ACHN (cell line): ENCODE data around the gene ZNF326.

ENCODE experiments used
- DNase-seq: peaks from one replicate; pipeline ENCODE4 v3.0.0-alpha.2; 2015
- in situ Hi-C: cut with HindIII; loops from 2 replicates; pipeline ENCODE4 v1.10.0; 2017; ENCODE audit warnings: low sequenced_read_pairs, low pct_ligation_motif_present, low pct_unique_long_range_greater_than_20kb

ZNF326 gene, protein sequence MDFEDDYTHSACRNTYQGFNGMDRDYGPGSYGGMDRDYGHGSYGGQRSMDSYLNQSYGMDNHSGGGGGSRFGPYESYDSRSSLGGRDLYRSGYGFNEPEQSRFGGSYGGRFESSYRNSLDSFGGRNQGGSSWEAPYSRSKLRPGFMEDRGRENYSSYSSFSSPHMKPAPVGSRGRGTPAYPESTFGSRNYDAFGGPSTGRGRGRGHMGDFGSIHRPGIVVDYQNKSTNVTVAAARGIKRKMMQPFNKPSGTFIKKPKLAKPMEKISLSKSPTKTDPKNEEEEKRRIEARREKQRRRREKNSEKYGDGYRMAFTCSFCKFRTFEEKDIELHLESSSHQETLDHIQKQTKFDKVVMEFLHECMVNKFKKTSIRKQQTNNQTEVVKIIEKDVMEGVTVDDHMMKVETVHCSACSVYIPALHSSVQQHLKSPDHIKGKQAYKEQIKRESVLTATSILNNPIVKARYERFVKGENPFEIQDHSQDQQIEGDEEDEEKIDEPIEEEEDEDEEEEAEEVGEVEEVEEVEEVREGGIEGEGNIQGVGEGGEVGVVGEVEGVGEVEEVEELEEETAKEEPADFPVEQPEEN

GRCh38 chr1:89994805-89995597 is at the start of gene ZNF326:
ZNF326 (plus strand) TSS chr1:89995110; CDS start chr1:89995258, 148 bp downstream.
- DNase-seq: peak; percentile 94
- in situ Hi-C loops: no loop called here

- in situ Hi-C loops: no loop called here
Observed at GRCh38 chr1:89945852-89946476, 48.9 kb upstream of the ZNF326 start.

DNA sequence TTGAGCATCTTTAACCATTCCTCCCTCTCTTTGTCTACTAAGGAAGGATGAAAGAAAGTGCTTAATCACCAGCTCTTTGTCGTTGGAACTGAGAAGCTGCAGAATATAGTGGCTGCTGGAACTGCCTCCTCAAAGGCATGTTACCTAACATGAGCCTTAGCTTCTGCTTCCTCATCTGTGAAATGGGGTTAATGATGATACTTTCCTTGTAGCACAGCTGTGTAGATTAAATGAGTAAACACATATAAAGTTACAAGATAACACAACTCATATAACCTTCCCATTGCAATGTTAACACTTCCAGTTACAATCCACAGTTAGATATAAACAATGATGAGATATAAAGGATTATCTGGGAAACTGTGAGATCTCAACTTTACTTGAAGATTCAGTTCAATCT is 48.4 kb upstream of the ZNF326 start:
- in situ Hi-C loops: no loop called here
- no peak for DNase-seq

More at GRCh38 chr1:89945852-89946476, 48.9 kb upstream of the ZNF326 start:
- DNase-seq: peak; percentile 18

DNA sequence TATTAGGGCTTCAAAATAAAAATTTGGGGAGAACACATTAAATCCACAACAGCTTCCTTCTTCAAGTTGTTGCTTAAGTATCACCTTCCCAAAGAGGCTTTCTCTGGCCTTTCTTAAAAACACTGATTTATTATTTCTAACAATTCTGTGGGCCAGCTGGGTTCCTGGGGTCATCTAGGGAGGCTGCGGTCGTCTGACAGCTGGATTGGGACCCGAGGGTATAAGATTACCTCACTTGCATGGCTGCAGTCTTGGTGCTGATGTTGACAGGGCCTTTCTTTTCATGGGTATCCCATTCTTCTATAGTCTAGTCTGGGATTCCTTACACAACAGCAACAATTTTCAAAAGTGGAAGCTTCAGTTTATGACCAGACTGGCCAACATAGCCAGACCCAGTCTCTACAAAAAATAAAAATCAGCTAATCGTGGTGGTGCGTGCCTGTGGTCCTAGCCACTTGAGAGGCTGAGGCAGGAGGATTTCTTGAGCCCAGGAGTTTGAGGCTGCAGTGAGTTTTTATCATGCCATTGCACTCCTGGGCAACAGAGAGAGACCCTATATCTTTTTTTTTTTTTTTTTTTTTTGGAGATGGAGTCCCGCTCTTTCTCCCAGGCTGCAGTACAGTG is 46.1 kb upstream of the ZNF326 start:
- no peak for DNase-seq
- in situ Hi-C loops: no loop called here

DNA sequence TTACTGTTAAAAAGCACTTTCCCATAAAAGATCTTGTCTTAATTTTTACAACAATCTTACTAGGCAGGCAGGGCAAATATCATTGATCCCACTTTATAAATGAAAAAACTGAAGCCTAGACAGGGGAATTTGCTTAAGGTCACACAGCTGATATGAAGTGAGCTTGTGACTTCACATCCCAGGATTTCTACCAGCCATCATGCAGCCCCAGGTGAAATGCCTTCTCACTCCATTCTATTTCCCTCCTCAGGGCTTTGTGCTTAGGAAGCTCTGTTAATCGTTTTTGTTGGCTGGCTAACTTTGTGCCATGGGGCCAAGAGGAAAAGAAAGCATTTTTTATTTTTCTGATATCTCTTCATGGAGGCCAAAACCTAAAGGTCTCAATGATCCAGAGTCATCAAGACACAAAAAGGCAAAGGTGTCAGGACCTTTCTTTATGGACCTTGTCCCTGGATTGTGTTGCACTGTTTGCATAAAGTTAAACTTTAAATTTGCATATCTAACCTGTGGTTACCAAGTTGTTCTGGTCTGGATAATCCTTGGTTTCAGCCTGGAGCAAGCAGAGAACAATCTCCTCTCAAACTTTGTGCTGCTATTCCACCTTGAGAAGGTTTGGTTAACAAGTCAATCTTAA is 44.8 kb upstream of the ZNF326 start:
- no peak for DNase-seq
- in situ Hi-C loops: no loop called here

- DNase-seq: no peak
- in situ Hi-C loops: no loop called here
Observed at GRCh38 chr1:89950703-89951102, 44.2 kb upstream of the ZNF326 start.

GRCh38 chr1:89951766-89952604 is 42.9 kb upstream of the ZNF326 start:
- in situ Hi-C loops: no loop called here

GRCh38 chr1:89952605-89953130 is 42.2 kb upstream of the ZNF326 start:
- DNase-seq: no peak
- in situ Hi-C loops: no loop called here

More at GRCh38 chr1:89951766-89952604, 42.9 kb upstream of the ZNF326 start:
- peak; percentile 79 for DNase-seq

DNA sequence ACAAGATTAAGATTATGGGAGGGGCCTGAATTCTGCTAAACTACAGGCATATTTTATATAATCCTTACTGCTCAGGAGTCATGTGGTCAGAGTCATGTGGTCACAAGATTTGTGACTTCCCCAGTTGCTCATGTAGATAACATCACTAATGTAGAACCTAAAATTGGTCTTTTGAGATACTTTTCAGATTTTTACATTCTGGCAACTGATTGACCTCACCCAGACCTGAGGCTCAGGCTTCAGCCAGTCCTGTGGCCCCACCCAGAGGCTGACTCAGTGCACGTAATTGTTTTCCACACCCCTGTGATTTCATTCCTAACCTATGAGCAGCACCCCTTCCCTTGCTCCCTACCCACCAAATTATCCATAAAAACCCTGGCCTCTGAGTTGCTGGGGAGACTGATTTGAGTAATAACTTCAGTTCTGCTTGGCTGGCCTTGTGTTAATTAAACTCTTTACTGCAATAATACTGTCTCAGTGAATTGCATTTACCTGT is 41.7 kb upstream of the ZNF326 start:
- in situ Hi-C loops: no loop called here
- peak; percentile 84 for DNase-seq

DNA sequence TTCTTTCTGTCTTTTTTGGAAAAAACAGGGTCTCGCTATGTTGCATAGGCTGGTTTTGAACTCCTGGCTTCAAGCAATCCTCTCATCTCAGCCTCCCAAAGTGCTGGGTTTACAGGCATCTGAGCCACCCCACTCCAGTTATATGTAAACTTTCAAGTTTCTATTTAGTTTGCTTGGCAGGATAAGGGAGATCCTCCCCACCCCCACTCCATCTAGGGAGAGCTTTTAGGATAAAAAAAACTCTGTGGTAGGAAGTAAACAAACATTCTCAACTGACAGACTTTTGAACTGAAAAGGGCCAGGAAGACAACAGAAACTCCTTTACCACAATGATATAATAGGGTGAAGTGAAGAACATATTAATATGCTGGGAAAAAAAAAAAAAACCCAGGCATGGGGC is 41.0 kb upstream of the ZNF326 start:
- in situ Hi-C loops: no loop called here
- no peak for DNase-seq

DNA sequence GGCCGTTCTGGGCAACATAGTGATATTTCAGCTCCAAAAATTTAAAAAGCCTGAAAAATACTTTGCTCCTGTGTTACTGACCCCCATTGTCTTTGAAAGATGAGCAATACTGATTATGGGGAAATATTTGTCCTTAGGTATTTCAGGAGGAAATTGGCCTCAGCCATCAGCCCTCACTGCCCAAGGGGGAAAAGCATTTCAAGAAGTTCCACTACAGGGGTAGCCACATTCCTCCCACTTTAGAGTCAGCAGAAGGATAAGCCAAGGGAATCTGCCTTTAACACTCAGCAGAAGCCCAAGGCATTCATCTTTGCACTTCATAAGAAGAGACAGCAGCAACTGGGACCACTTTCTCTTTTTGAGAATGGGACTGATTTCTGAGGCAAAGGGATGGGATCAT is 40.5 kb upstream of the ZNF326 start:
- no peak for DNase-seq
- in situ Hi-C loops: no loop called here

DNA sequence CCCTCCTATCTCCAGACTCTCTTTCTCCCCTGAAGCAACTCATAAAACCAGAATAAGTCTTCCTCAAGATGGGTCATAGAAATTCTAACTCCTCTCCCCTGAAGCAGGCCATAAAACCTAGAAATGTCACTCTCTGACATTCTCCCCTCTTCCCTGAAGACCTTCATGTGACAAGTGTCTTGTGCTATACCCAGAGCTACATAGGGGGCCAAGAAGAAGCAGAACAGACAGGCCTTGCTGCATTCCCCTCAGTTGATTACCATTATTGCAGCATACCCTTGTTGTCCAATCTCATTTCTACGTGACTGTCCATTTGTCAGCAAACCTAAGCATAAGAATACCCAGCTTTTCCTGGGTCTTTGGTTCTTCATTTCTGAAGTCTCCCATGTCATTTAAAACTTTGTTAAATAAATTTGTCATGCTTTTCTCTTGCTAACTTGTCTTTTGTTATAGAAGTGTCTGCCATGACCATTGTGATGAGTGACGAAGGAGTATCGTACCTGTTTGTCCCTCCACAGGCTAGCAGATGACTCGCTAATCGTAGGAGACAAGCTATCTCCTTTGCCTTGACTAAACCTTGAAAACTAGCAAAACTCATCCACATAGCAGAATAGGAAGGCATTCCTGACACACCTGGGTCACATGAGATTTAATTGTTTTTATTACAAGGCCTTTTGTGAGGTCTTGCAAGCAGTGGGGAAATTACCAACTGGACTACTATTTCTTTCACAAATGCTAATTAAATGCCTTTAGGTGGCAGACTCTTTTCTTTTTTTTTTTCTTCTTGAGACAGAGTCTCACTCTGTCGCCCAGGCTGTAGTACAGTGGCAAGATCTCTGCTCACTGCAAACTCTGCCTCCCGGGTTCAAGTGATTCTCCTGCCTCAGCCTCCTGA is 39.4 kb upstream of the ZNF326 start:
- in situ Hi-C loops: no loop called here
- no peak for DNase-seq

DNA sequence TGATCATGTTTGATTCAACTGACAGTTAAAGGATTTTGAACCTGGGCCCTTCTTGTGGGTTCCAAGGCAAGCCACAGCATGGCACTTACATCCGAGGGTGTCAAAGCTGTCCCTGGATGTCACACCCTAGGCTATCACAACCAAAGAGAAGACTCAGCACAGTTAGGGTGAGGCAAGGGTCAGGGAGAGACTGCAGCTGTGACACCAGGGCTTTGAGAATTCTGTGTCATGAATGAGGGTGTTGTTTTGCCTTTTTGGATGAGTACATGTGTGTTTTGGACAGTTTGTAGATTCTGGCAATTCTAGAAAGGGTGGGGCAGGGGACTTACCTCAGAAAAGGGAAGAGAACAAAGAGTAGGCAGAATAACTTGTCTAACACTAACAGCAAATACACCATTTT is 37.8 kb upstream of the ZNF326 start:
- in situ Hi-C loops: no loop called here
- DNase-seq: no peak

- in situ Hi-C loops: no loop called here
Observed at GRCh38 chr1:89958851-89959654, 35.9 kb upstream of the ZNF326 start.

DNA sequence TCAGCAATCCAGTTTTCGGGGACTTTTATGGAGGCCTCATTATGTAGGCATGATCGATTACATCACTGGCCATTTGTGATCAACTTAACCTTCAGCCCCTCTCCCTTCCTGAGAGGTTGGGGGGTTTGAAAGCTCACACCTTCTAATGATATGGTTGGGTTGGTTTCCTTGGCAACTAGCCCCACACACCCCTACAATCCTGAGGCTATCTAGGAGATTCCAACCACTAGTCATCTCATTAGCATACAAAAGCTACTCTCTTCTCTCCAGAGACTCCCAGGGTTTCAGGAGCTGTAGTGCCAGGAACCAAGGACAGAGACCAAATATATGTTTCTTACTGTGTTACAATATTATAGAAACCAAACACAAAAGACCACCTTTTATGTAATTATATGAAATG is 35.2 kb upstream of the ZNF326 start:
- DNase-seq: no peak
- in situ Hi-C loops: no loop called here

More at GRCh38 chr1:89958851-89959654, 35.9 kb upstream of the ZNF326 start:
- no peak for DNase-seq
